Naive thymus-derived CD4-positive, alpha-beta T cell (primary cell): Measurements from ENCODE around the gene FBXO11. TPM values are rescaled to one million over a fixed set of nuclear protein-coding genes. Genes with fewer than 3 reads are reported as not detected.

Experiments
- ATAC-seq: fragments of 150-1000 bp; cut with Tn5 transposase; 2 replicates; pipeline ENCODE4 v1.10.0; 2021; ENCODE audit warnings: mild to moderate bottlenecking, moderate library complexity
- CTCF ChIA-PET: fragments of 350-600 bp; sonication (Branson Sonifier 250); formaldehyde crosslinking; loops from one replicate; lab custom pipeline; 2021; ENCODE audit warnings: antibody characterized with exemption; lab: Charles Lee
- POLR2A ChIA-PET: fragments of 350-600 bp; sonication (Branson Sonifier 250); formaldehyde crosslinking; loops from one replicate; lab custom pipeline; 2021; ENCODE audit warnings: antibody characterized with exemption, inconsistent platforms; lab: Charles Lee
- DNase-seq, 9 donors: peaks; one replicate each; pipeline versions ENCODE4 v3.0.0 to v3.0.0-alpha.2; 2020 to 2022; ENCODE audit warnings: mixed read lengths in 1 of 9
- H3K27ac ChIP-seq: one replicate; pipeline ENCODE4 v1.7.0; 2013; ENCODE audit warnings: mild to moderate bottlenecking, low read depth, low read length, moderate library complexity
- H3K27me3 ChIP-seq, 2 donors: one replicate each; pipeline ENCODE4 v1.7.0; 2013; ENCODE audit warnings: low read length in 2 of 2, mild to moderate bottlenecking in 2 of 2, moderate library complexity in 2 of 2; ENCODE audit not compliant: control insufficient read depth in 2 of 2, insufficient read depth in 2 of 2
- H3K36me3 ChIP-seq, 3 experiments: 1 replicate in 2 of 3; 2 replicates in 1 of 3; pipeline ENCODE4 v1.7.0; 2013; ENCODE audit warnings: low read length in 3 of 3, mild to moderate bottlenecking in 3 of 3, moderate library complexity in 1 of 3; ENCODE audit not compliant: insufficient read depth in 3 of 3, control insufficient read depth in 2 of 3
- H3K4me1 ChIP-seq, 2 donors: one replicate each; pipeline ENCODE4 v1.7.0; 2013; ENCODE audit warnings: low read length in 2 of 2, mild to moderate bottlenecking in 2 of 2, moderate library complexity in 1 of 2; ENCODE audit not compliant: control insufficient read depth in 2 of 2, insufficient read depth in 2 of 2
- H3K4me3 ChIP-seq: 2 replicates; pipeline ENCODE4 v1.7.0; 2013; ENCODE audit warnings: mild to moderate bottlenecking, low read length
- H3K9me3 ChIP-seq, 3 experiments: 1 replicate in 2 of 3; 2 replicates in 1 of 3; pipeline ENCODE4 v1.7.0; 2013; ENCODE audit warnings: low read length in 3 of 3; ENCODE audit not compliant: control insufficient read depth in 2 of 3
- H3K27ac Mint-ChIP-seq, 9 donors: one replicate each; pipeline ENCODE4 v1.8.0; 2020 to 2022; ENCODE audit warnings: mixed read lengths in 9 of 9, mild to moderate bottlenecking in 8 of 9, moderate library complexity in 5 of 9, inconsistent platforms in 2 of 9
- H3K27me3 Mint-ChIP-seq, 5 donors: one replicate each; pipeline ENCODE4 v1.8.0; 2021 to 2022; ENCODE audit warnings: mixed read lengths in 5 of 5, mild to moderate bottlenecking in 1 of 5
- H3K36me3 Mint-ChIP-seq, 5 donors: one replicate each; pipeline ENCODE4 v1.8.0; 2020 to 2022; ENCODE audit warnings: mixed read lengths in 5 of 5, mild to moderate bottlenecking in 3 of 5, inconsistent platforms in 1 of 5
- H3K4me1 Mint-ChIP-seq, 7 donors: one replicate each; pipeline ENCODE4 v1.8.0; 2020 to 2022; ENCODE audit warnings: mixed read lengths in 7 of 7, mild to moderate bottlenecking in 3 of 7, inconsistent platforms in 1 of 7
- H3K4me3 Mint-ChIP-seq, 10 donors: one replicate each; pipeline ENCODE4 v1.8.0; 2020 to 2022; ENCODE audit warnings: mild to moderate bottlenecking in 10 of 10, mixed read lengths in 10 of 10, moderate library complexity in 6 of 10, inconsistent platforms in 2 of 10
- H3K9me3 Mint-ChIP-seq, 11 donors: one replicate each; pipeline ENCODE4 v1.8.0; 2020 to 2022; ENCODE audit warnings: mixed read lengths in 11 of 11, mild to moderate bottlenecking in 4 of 11, inconsistent platforms in 1 of 11, moderate library complexity in 1 of 11
- intact Hi-C, 2 donors: fragments of 100-400 bp; cut with micrococcal nuclease; formaldehyde crosslinking; loops; one replicate each; pipeline ENCODE4 v1.15.1; 2023
- polyA plus RNA-seq, 2 donors: library from polyadenylated mRNA; unstranded; fragments of 300-500 nt; fragmentation: Illumina TruSeq; gene quantifications; one replicate each; pipeline ENCODE4 v1.2.3, GENCODE V29; 2021
- total RNA-seq, 6 experiments: library from RNA in 5 of 6; stranded (reverse) in 5 of 6; gene quantifications; 1 replicate in 5 of 6; 2 replicates in 1 of 6; pipeline ENCODE4 v1.2.3 and lab custom pipeline; 2021 to 2026

Gene FBXO11
- total and polyA plus RNA-seq, 7 experiments from 2014 or later: 7.7 to 92.1 (median 85.4) TPM

- intact Hi-C loops: no loop called here
- no peaks in the 10 kb centered on the region for H3K36me3 ChIP-seq
- no peak overlapping the region for H3K27ac ChIP-seq
- Mint-ChIP-seq H3K36me3 (no peaks in the 10 kb centered on the region), H3K4me1 (no peaks in the 10 kb centered on the region), H3K27ac (no peak overlapping the region), H3K27me3 (peaks cover 8 to 18% (median 11%) of the 10 kb centered on the region in 5 donors), H3K4me3 (no peak overlapping the region), H3K9me3 (peaks cover 0 to 24% (median 10%) of the 10 kb centered on the region in 11 donors)
- H3K27me3 ChIP-seq: no peaks in the 10 kb centered on the region
- ATAC-seq (no peak), DNase-seq (no peak)
- no peaks in the 10 kb centered on the region for H3K4me1 ChIP-seq
- CTCF ChIA-PET: interaction anchor here (0.6 kb wide), 1 partner anchor 142 kb away, joined by 3 read pairs; no protein-coding TSS in a partner anchor
- H3K9me3 ChIP-seq: no peaks in the 10 kb centered on the region
- H3K4me3 ChIP-seq: no peak overlapping the region
- POLR2A ChIA-PET: no interaction called here
These were observed 158.4 kb downstream of the FBXO11 start for GRCh38 chr2:47747878-47748277.

- no peak for ATAC-seq
- Mint-ChIP-seq H3K4me3 (no peak overlapping the region), H3K4me1 (no peaks in the 10 kb centered on the region), H3K27ac (no peak overlapping the region), H3K27me3 (peaks cover 8 to 19% (median 15%) of the 10 kb centered on the region in 5 donors), H3K36me3 (no peaks in the 10 kb centered on the region), H3K9me3 (peaks cover 0 to 24% (median 10%) of the 10 kb centered on the region in 11 donors)
- Histone ChIP-seq H3K4me1 (no peaks in the 10 kb centered on the region), H3K27me3 (no peaks in the 10 kb centered on the region), H3K36me3 (no peaks in the 10 kb centered on the region), H3K4me3 (no peak overlapping the region), H3K9me3 (no peaks in the 10 kb centered on the region), H3K27ac (no peak overlapping the region)
- DNase-seq: no peak
- ChIA-PET CTCF (no interaction called here), POLR2A (no interaction called here)
- intact Hi-C loops: no loop called here
These were observed 162.2 kb downstream of the FBXO11 start for GRCh38 chr2:47744074-47744473.

DNA sequence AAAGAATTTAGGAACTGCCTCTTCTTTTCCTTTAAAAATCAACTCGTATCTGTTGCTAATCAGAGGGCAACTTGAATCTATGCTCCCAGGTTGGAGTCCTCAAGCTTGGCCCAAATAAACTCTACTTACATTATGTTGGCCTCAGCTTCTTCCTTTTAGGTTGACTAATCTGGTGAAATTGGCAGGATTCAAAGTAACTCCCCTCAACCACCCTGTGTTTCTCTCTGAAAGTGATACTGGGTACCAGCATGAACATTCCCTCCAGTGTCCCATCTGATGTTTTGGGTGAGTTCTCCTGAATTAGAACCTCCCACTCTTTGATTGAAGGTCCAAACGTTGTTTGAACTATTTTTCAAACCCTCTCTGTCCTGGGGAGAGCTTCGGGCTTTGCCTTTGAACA, 164.7 kb downstream of the FBXO11 start:
- no peak overlapping the region for H3K27ac Mint-ChIP-seq
- H3K4me3 ChIP-seq: no peak overlapping the region
- H3K4me1 Mint-ChIP-seq: no peaks in the 10 kb centered on the region
- peaks cover 0 to 4% (median 1%) of the 10 kb centered on the region in 11 donors for H3K9me3 Mint-ChIP-seq
- no peaks in the 10 kb centered on the region for H3K36me3 Mint-ChIP-seq
- no peaks in the 10 kb centered on the region for H3K4me1 ChIP-seq
- peaks cover 8 to 19% (median 15%) of the 10 kb centered on the region in 5 donors for H3K27me3 Mint-ChIP-seq
- ChIA-PET CTCF (no interaction called here), POLR2A (no interaction called here)
- DNase-seq (no peak), ATAC-seq (no peak)
- no peaks in the 10 kb centered on the region for H3K27me3 ChIP-seq
- no peak overlapping the region for H3K4me3 Mint-ChIP-seq
- no peaks in the 10 kb centered on the region for H3K9me3 ChIP-seq
- intact Hi-C loops: no loop called here
- no peak overlapping the region for H3K27ac ChIP-seq
- H3K36me3 ChIP-seq: no peaks in the 10 kb centered on the region

DNA sequence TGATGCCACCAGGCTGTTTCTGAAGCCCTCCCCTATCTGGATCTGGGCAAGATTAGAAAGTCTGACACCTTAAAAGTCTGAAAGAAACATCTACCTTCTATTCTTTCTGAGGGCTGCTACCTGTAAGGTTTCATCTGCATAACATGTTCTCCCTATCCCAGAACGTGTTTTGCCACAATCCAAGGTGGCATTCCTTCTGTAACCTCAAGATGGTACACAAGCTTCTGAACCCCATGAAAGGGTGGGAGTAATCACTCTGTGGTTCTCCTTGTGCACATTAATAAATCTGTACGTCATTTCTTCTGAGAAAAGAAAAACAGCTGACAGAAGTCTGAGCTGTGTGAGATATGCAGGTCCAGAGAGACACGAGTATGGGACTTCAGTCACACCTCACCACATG, 165.2 kb downstream of the FBXO11 start:
- Mint-ChIP-seq H3K36me3 (no peaks in the 10 kb centered on the region), H3K27ac (no peak overlapping the region), H3K4me3 (no peak overlapping the region), H3K9me3 (no peaks in the 10 kb centered on the region), H3K4me1 (no peaks in the 10 kb centered on the region), H3K27me3 (peaks cover 8 to 19% (median 15%) of the 10 kb centered on the region in 5 donors)
- no peaks in the 10 kb centered on the region for H3K36me3 ChIP-seq
- intact Hi-C loops: no loop called here
- H3K27me3 ChIP-seq: no peaks in the 10 kb centered on the region
- CTCF ChIA-PET: no interaction called here
- ATAC-seq: no peak
- no peaks in the 10 kb centered on the region for H3K4me1 ChIP-seq
- no peak for DNase-seq
- no peak overlapping the region for H3K4me3 ChIP-seq
- H3K9me3 ChIP-seq: no peaks in the 10 kb centered on the region
- H3K27ac ChIP-seq: no peak overlapping the region
- POLR2A ChIA-PET: no interaction called here

Other genes starting within 250 kb of the FBXO11 start
- 10 to 100 TPM; 20.5 to 82.3 (median 41.8) TPM for gene MSH6, start 123.4 kb downstream of the FBXO11 start, total RNA-seq
- gene MSH6, start 123.4 kb downstream of the FBXO11 start, polyA plus RNA-seq: 10 to 100 TPM; 25.6 to 29.9 TPM